H1 (cell line): ENCODE results near the gene MIER1. TPM values are rescaled to one million over a fixed set of nuclear protein-coding genes. Genes with fewer than 3 reads are reported as not detected.

ENCODE experiments used
- CTCF ChIA-PET: fragments of 300-600 bp; sonication (Branson Sonifier 250); formaldehyde crosslinking; loops from one replicate; lab custom pipeline; 2021; ENCODE audit not compliant: partially characterized antibody; lab: Charles Lee
- POLR2A ChIA-PET: fragments of 300-600 bp; sonication (Branson Sonifier 250); formaldehyde crosslinking; loops from one replicate; lab custom pipeline; 2021; ENCODE audit warnings: inconsistent platforms; ENCODE audit not compliant: partially characterized antibody; lab: Charles Lee
- DNase-seq, 2 experiments: peaks; one replicate each; pipeline versions ENCODE4 v3.0.0 to v3.0.0-alpha.2; 2010 to 2022; ENCODE audit warnings: low spot score in 2 of 2, low read depth in 1 of 2, mixed read lengths in 1 of 2
- FAIRE-seq: peaks from 2 replicates; lab custom pipeline; 2011; peaks lifted over from hg19 to GRCh38; lab: Jason Lieb, UNC
- H2AFZ ChIP-seq: 2 replicates; pipeline ENCODE4 v1.8.1; 2012; ENCODE audit warnings: low read length, inconsistent platforms
- H2AK5ac ChIP-seq: 2 replicates; pipeline ENCODE4 v1.6.1; 2013; ENCODE audit warnings: low read depth, low read length
- H2BK120ac ChIP-seq: replicated peaks from 2 replicates; pipeline ENCODE3; 2013; ENCODE audit warnings: low read depth, low read length, inconsistent platforms
- H2BK12ac ChIP-seq: 2 replicates; pipeline ENCODE4 v1.6.1; 2013; ENCODE audit warnings: low read depth, low read length
- H2BK15ac ChIP-seq: 2 replicates; pipeline ENCODE4 v1.6.1; 2013; ENCODE audit warnings: low read length
- H2BK20ac ChIP-seq: 2 replicates; pipeline ENCODE4 v1.6.1; 2013; ENCODE audit warnings: low read length
- H2BK5ac ChIP-seq: 2 replicates; pipeline ENCODE4 v1.6.1; 2013; ENCODE audit warnings: low read depth, low read length
- H3K14ac ChIP-seq: 2 replicates; pipeline ENCODE4 v1.6.1; 2013; ENCODE audit warnings: inconsistent platforms; ENCODE audit not compliant: insufficient read length
- H3K18ac ChIP-seq: 2 replicates; pipeline ENCODE4 v1.6.1; 2013; ENCODE audit warnings: low read length; ENCODE audit errors: extremely low read depth
- H3K23ac ChIP-seq: 2 replicates; pipeline ENCODE4 v1.6.1; 2013; ENCODE audit warnings: inconsistent platforms; ENCODE audit not compliant: insufficient read length
- H3K23me2 ChIP-seq: 2 replicates; pipeline ENCODE4 v1.6.1; 2013; ENCODE audit warnings: low read depth, low read length
- H3K27ac ChIP-seq: 2 replicates; pipeline ENCODE4 v1.6.1; 2011; ENCODE audit warnings: low read depth, low read length, inconsistent platforms
- H3K27me3 ChIP-seq, 4 experiments: replicated peaks in 1 of 4; 1 replicate in 1 of 4; 2 replicates in 3 of 4; pipeline versions ENCODE4 v1.6.1 to v1.8.1; 2011 to 2013; ENCODE audit warnings: low read length in 3 of 4, mild to moderate bottlenecking in 3 of 4, inconsistent platforms in 2 of 4, mixed read lengths in 2 of 4, moderate library complexity in 1 of 4; ENCODE audit not compliant: control insufficient read depth in 3 of 4, insufficient read depth in 3 of 4; ENCODE audit errors: extremely low read depth in 1 of 4
- H3K36me3 ChIP-seq, 4 experiments: 2 replicates each; pipeline versions ENCODE4 v1.6.1 to v1.8.1; 2011 to 2013; ENCODE audit warnings: mild to moderate bottlenecking in 4 of 4, low read length in 3 of 4, moderate library complexity in 2 of 4, control low read depth in 1 of 4, inconsistent platforms in 1 of 4; ENCODE audit not compliant: insufficient read depth in 4 of 4, control insufficient read depth in 2 of 4
- H3K4ac ChIP-seq: replicated peaks from 2 replicates; pipeline ENCODE3; 2013; ENCODE audit warnings: low read length, low read depth, mixed read lengths, inconsistent platforms; ENCODE audit not compliant: insufficient read length
- H3K4me1 ChIP-seq, 4 experiments: replicated peaks in 1 of 4; 1 replicate in 1 of 4; 2 replicates in 3 of 4; pipeline versions ENCODE4 v1.6.1 to v1.8.1; 2011 to 2013; ENCODE audit warnings: low read length in 3 of 4, inconsistent platforms in 2 of 4, mixed read lengths in 1 of 4; ENCODE audit not compliant: insufficient read depth in 4 of 4, control insufficient read depth in 3 of 4
- H3K4me2 ChIP-seq, 2 experiments: 2 replicates each; pipeline versions ENCODE4 v1.6.1 to v1.8.1; 2011 to 2013; ENCODE audit warnings: low read depth in 2 of 2, low read length in 2 of 2, control low read depth in 1 of 2, inconsistent platforms in 1 of 2, mild to moderate bottlenecking in 1 of 2; ENCODE audit not compliant: insufficient read depth in 1 of 2
- H3K4me3 ChIP-seq, 4 experiments: fragments of 200-600, 300-600 bp in 1 of 4; sonication (generic), shearing (Covaris generic), sonication (Bioruptor Twin) in 1 of 4; 2 replicates each; pipeline versions ENCODE4 v1.5.1 to v1.8.1; 2011 to 2016; ENCODE audit warnings: low read length in 4 of 4, low read depth in 3 of 4, control low read depth in 2 of 4, inconsistent platforms in 2 of 4, mild to moderate bottlenecking in 2 of 4, mixed read lengths in 1 of 4, moderate library complexity in 1 of 4; ENCODE audit not compliant: insufficient read depth in 2 of 4; ENCODE audit errors: extremely low read depth in 1 of 4
- H3K56ac ChIP-seq: replicated peaks from 2 replicates; pipeline ENCODE3; 2013; ENCODE audit warnings: low read depth, mild to moderate bottlenecking, mixed read lengths, low read length, inconsistent platforms; ENCODE audit not compliant: insufficient read length
- H3K79me1 ChIP-seq: 2 replicates; pipeline ENCODE4 v1.6.1; 2013; ENCODE audit warnings: low read depth, low read length, control low read depth
- H3K79me2 ChIP-seq, 2 experiments: 2 replicates each; pipeline versions ENCODE4 v1.6.1 to v1.8.1; 2012 to 2013; ENCODE audit warnings: low read length in 2 of 2, mild to moderate bottlenecking in 2 of 2, inconsistent platforms in 1 of 2; ENCODE audit not compliant: insufficient read depth in 2 of 2, control insufficient read depth in 1 of 2
- H3K9ac ChIP-seq, 4 experiments: replicated peaks in 1 of 4; 1 replicate in 1 of 4; 2 replicates in 3 of 4; pipeline versions ENCODE4 v1.6.1 to v1.8.1; 2011 to 2013; ENCODE audit warnings: low read depth in 3 of 4, low read length in 3 of 4, control low read depth in 2 of 4, mild to moderate bottlenecking in 2 of 4, moderate library complexity in 2 of 4, inconsistent platforms in 1 of 4; ENCODE audit errors: extremely low read depth in 1 of 4
- H3K9me3 ChIP-seq, 2 experiments: 2 replicates each; pipeline versions ENCODE4 v1.6.1 to v1.8.1; 2012 to 2013; ENCODE audit warnings: mild to moderate bottlenecking in 2 of 2, moderate library complexity in 2 of 2, control low read depth in 1 of 2, inconsistent platforms in 1 of 2, low read depth in 1 of 2, low read length in 1 of 2, mixed read lengths in 1 of 2; ENCODE audit not compliant: insufficient read depth in 2 of 2
- H4K20me1 ChIP-seq, 2 experiments: replicated peaks in 1 of 2; 2 replicates each; pipeline versions ENCODE3 to v1.8.1; 2011 to 2013; ENCODE audit warnings: inconsistent platforms in 2 of 2, low read length in 2 of 2, mild to moderate bottlenecking in 1 of 2; ENCODE audit not compliant: insufficient read depth in 2 of 2, control insufficient read depth in 1 of 2
- H4K5ac ChIP-seq: 2 replicates; pipeline ENCODE4 v1.6.1; 2013; ENCODE audit warnings: low read length, low read depth, mixed read lengths, inconsistent platforms; ENCODE audit not compliant: insufficient read length
- H4K8ac ChIP-seq: 2 replicates; pipeline ENCODE4 v1.8.0; 2013; ENCODE audit warnings: mild to moderate bottlenecking, moderate library complexity, low read length, inconsistent platforms; ENCODE audit not compliant: insufficient read depth; ENCODE audit errors: extremely low read depth
- H4K91ac ChIP-seq: replicated peaks from 2 replicates; pipeline ENCODE3; 2013; ENCODE audit warnings: low read length, mixed read lengths, inconsistent platforms; ENCODE audit not compliant: insufficient read length
- ATF2 ChIP-seq: IDR thresholded peaks from 2 replicates; pipeline ENCODE4 v1.6.1; 2012; ENCODE audit warnings: low read length, inconsistent platforms
- CHD1 ChIP-seq: IDR thresholded peaks from 2 replicates; pipeline ENCODE4 v1.6.1; 2012; ENCODE audit warnings: low read depth, low read length, improper control_type of control experiment
- JUN ChIP-seq: IDR thresholded peaks from 2 replicates; pipeline ENCODE4 v1.6.1; 2011; ENCODE audit warnings: low read depth, mild to moderate bottlenecking, improper control_type of control experiment, low read length
- KDM4A ChIP-seq: IDR thresholded peaks from one replicate; pipeline ENCODE4 v1.7.1; 2012; ENCODE audit warnings: low read depth, mild to moderate bottlenecking, moderate library complexity, low read length, inconsistent platforms; ENCODE audit not compliant: severe bottlenecking
- NRF1 ChIP-seq: IDR thresholded peaks from 2 replicates; pipeline ENCODE4 v1.6.1; 2011; ENCODE audit warnings: mild to moderate bottlenecking, low read depth, low read length, improper control_type of control experiment
- POLR2A ChIP-seq, 2 experiments: IDR thresholded peaks; 1 replicate in 1 of 2; 2 replicates in 1 of 2; pipeline ENCODE4 v1.6.1; 2011; ENCODE audit warnings: low read depth in 2 of 2, low read length in 2 of 2, mild to moderate bottlenecking in 2 of 2; ENCODE audit errors: control extremely low read depth in 1 of 2
- RFX5 ChIP-seq: IDR thresholded peaks from 2 replicates; pipeline ENCODE4 v1.6.1; 2011; ENCODE audit warnings: low read depth, low read length, improper control_type of control experiment, borderline replicate concordance
- TBP ChIP-seq: IDR thresholded peaks from 2 replicates; pipeline ENCODE4 v1.6.1; 2011; ENCODE audit warnings: low read depth, low read length, improper control_type of control experiment
- YY1 ChIP-seq: IDR thresholded peaks from 2 replicates; pipeline ENCODE4 v1.6.1; 2011; ENCODE audit warnings: low read depth, mild to moderate bottlenecking, low read length
- WGBS, 2 experiments: shearing (Covaris generic) in 1 of 2; methylation state at CpG; one replicate each; pipeline versions ENCODE4 v1.1.6 to v1.1.7; 2013 to 2015; ENCODE audit warnings: low lambda C conversion rate in 2 of 2, mixed read lengths in 2 of 2, inconsistent platforms in 1 of 2, low coverage in 1 of 2, missing lambda C conversion rate in 1 of 2; ENCODE audit not compliant: insufficient replicate concordance in 2 of 2, insufficient coverage in 1 of 2, insufficient read length in 1 of 2; ENCODE audit errors: extremely low coverage in 1 of 2, missing lambda C conversion rate in 1 of 2; 5-methylcytosine and 5-hydroxymethylcytosine counted together
- polyA plus RNA-seq, 7 experiments: library from polyadenylated mRNA; depleted of rRNA in 3 of 7; stranded (reverse) in 5 of 7; unstranded in 2 of 7; fragments of >200 nt in 5 of 7; fragments of 200-250 nt in 2 of 7; gene quantifications; 1 replicate in 5 of 7; 2 replicates in 1 of 7; 4 replicates in 1 of 7; pipeline versions ENCODE4 v1.2.1 to v1.2.3, GENCODE V29; 2011 to 2013; ENCODE audit warnings: missing spikeins in 2 of 7, mixed read lengths in 2 of 7
- total RNA-seq: library from RNA; stranded (reverse); fragmentation: NEBNext Ultra II Directional; extraction: Animal tissue kit (Norgen Biotek cat#: 25700); gene quantifications from 2 replicates; pipeline ENCODE4 v1.2.1, GENCODE V29; 2021

MIER1 gene
- total and polyA plus RNA-seq, 2 of the 8 experiments (the other 6 are each of a cell fraction or from before 2014, with no cell fraction given) = 5.2 to 33.5 TPM

- H3K23me2 ChIP-seq = no peaks in the 10 kb centered on the region
- H3K4me3 ChIP-seq = no peak overlapping the region
- TF ChIP-seq POLR2A (IDR thresholded peaks at IDR 0.05; ENCODE audit: control extremely low read depth in 1 of 2, low read depth in 2 of 2, low read length in 2 of 2) (no peak), CHD1 (no peak), TBP (no peak), NRF1 (no peak), KDM4A (no peak), JUN (no peak), RFX5 (no peak), ATF2 (no peak), YY1 (no peak)
- ChIA-PET POLR2A (interaction anchor here (1.1 to 1.7 kb wide), 2 partner anchors 7 to 11 kb away, joined by 3 to 4 read pairs; no protein-coding TSS in a partner anchor), CTCF (no interaction called here)
- H3K79me2 ChIP-seq = peaks cover 3 to 27% of the 10 kb centered on the region in 2 experiments; a peak in 3 of 4 replicates
- H3K56ac ChIP-seq = no peak overlapping the region
- no peak overlapping the region for H2BK120ac ChIP-seq
- FAIRE-seq (no peak), DNase-seq (no peak)
- no peak overlapping the region for H2AK5ac ChIP-seq
- H2BK20ac ChIP-seq = no peak overlapping the region
- H4K5ac ChIP-seq = no peak overlapping the region
- no peaks in the 10 kb centered on the region for H3K27me3 ChIP-seq
- H3K9ac ChIP-seq = no peak overlapping the region
- H3K23ac ChIP-seq = no peak overlapping the region
- peaks cover 0 to 7% (median 0%) of the 10 kb centered on the region in 4 experiments; a peak in 2 of 7 replicates for H3K4me1 ChIP-seq
- H4K20me1 ChIP-seq = peaks cover 0 to 1% of the 10 kb centered on the region in 2 experiments
- 0 out of 2 replicates have a peak, but pooled peaks cover 2% of the 10 kb centered on the region for H3K79me1 ChIP-seq
- H2AFZ ChIP-seq = no peak overlapping the region
- WGBS, 2 experiments = 100% methylated on average over 1 of the region's 1 CpG; no CpG with 5 or more reads in 1 of the 2 experiments
- no peak overlapping the region for H3K14ac ChIP-seq
- no peaks in the 10 kb centered on the region for H3K9me3 ChIP-seq
- H3K4me2 ChIP-seq = no peak overlapping the region
- H3K4ac ChIP-seq = no peak overlapping the region
- no peak overlapping the region for H3K27ac ChIP-seq
- H4K8ac ChIP-seq = no peak overlapping the region
- no peak overlapping the region for H4K91ac ChIP-seq
- H3K36me3 ChIP-seq = no peaks in the 10 kb centered on the region; a peak in 1 of 8 replicates
- no peak overlapping the region for H2BK5ac ChIP-seq
- H2BK12ac ChIP-seq = no peak overlapping the region
- H2BK15ac ChIP-seq = no peak overlapping the region
- no peak overlapping the region for H3K18ac ChIP-seq
Measured at GRCh38 chr1:66919063-66919462, 5.7 kb upstream of the MIER1 start.
